Hepatocyte (in vitro differentiated cells): ENCODE measurements around the gene CFAP53. TPM values are rescaled to one million over a fixed set of nuclear protein-coding genes. Genes with fewer than 3 reads are reported as not detected.
"Not testable (repeated sequence)": the region's sequence is repeated elsewhere in the genome, so short reads cannot be mapped to it uniquely, and the experiment has no call there.

Experiments used
- DNase-seq: peaks from one replicate; pipeline ENCODE4 v3.0.0-alpha.2; 2016; ENCODE audit warnings: low spot score
- H2AFZ ChIP-seq: fragments of 200-600 bp; sonication (generic); 2 replicates; pipeline ENCODE4 v1.6.0; 2016; ENCODE audit warnings: antibody characterized with exemption, mild to moderate bottlenecking
- H3K27ac ChIP-seq: fragments of 200-600 bp; sonication (generic); 2 replicates; pipeline ENCODE4 v1.5.1; 2016; ENCODE audit warnings: mild to moderate bottlenecking
- H3K27me3 ChIP-seq: fragments of 200-600 bp; sonication (generic); 2 replicates; pipeline ENCODE4 v1.6.1; 2016
- H3K36me3 ChIP-seq: fragments of 200-600 bp; sonication (generic); replicated peaks from 2 replicates; pipeline ENCODE4 v1.5.1; 2016; ENCODE audit warnings: low read depth; ENCODE audit not compliant: insufficient read depth
- H3K4me1 ChIP-seq: fragments of 200-600 bp; sonication (generic); 2 replicates; pipeline ENCODE4 v1.5.1; 2016; ENCODE audit warnings: mild to moderate bottlenecking, moderate library complexity; ENCODE audit not compliant: insufficient read depth
- H3K4me2 ChIP-seq: fragments of 200-600 bp; sonication (generic); 2 replicates; pipeline ENCODE4 v1.6.0; 2016
- H3K4me3 ChIP-seq: fragments of 200-600 bp; sonication (generic); 2 replicates; pipeline ENCODE4 v1.5.1; 2016; ENCODE audit warnings: mild to moderate bottlenecking
- H3K79me2 ChIP-seq: fragments of 200-600 bp; sonication (generic); 2 replicates; pipeline ENCODE4 v1.6.0; 2017; ENCODE audit warnings: mild to moderate bottlenecking
- H3K9me2 ChIP-seq: fragments of 200-600 bp; sonication (generic); replicated peaks from 2 replicates; pipeline ENCODE4 v1.6.0; 2017; ENCODE audit warnings: mild to moderate bottlenecking; ENCODE audit not compliant: insufficient read depth
- H3K9me3 ChIP-seq: fragments of 200-600 bp; sonication (generic); 2 replicates; pipeline ENCODE4 v1.5.1; 2016; ENCODE audit warnings: low read depth, mild to moderate bottlenecking
- H4K20me1 ChIP-seq: fragments of 200-600 bp; sonication (generic); 2 replicates; pipeline ENCODE4 v1.6.0; 2016; ENCODE audit warnings: mild to moderate bottlenecking; ENCODE audit not compliant: insufficient read depth, poor library complexity, severe bottlenecking
- CTCF ChIP-seq: fragments of 200-600 bp; sonication (generic); IDR thresholded peaks from 2 replicates; pipeline ENCODE4 v1.5.1; 2016; ENCODE audit warnings: antibody characterized with exemption, mild to moderate bottlenecking; ENCODE audit not compliant: poor library complexity
- EZH2 ChIP-seq: fragments of 200-600 bp; sonication (generic); IDR thresholded peaks from 2 replicates; pipeline ENCODE4 v1.6.1; 2016; ENCODE audit warnings: antibody characterized with exemption, mild to moderate bottlenecking, borderline replicate concordance
- EZH2phosphoT487 ChIP-seq: fragments of 200-600 bp; sonication (generic); IDR thresholded peaks from one replicate; pipeline ENCODE4 v1.6.1; 2018; ENCODE audit warnings: antibody characterized with exemption, mild to moderate bottlenecking, low read depth, moderate library complexity; ENCODE audit not compliant: unreplicated experiment, severe bottlenecking
- WGBS: methylation state at CpG from one replicate; pipeline ENCODE4 v1.1.6; 2016; ENCODE audit warnings: low lambda C conversion rate; ENCODE audit errors: missing lambda C conversion rate; 5-methylcytosine and 5-hydroxymethylcytosine counted together
- polyA plus RNA-seq: library from polyadenylated mRNA; unstranded; fragments of >200 nt; fragmentation: Nextera tagmentation; extraction: Ambion mirVana; gene quantifications from 2 replicates; pipeline ENCODE4 v1.2.1, GENCODE V29; 2016
- total RNA-seq: library from RNA; depleted of rRNA; stranded (reverse); fragments of >200 nt; gene quantifications from 2 replicates; pipeline ENCODE4 v1.2.3, GENCODE V29; 2014

The CFAP53 gene
- total and polyA plus RNA-seq, 2 experiments from 2014 or later: 0.50 to 0.86 TPM

- Histone ChIP-seq H3K4me2 (peak overlapping the region; percentile 95), H3K4me3 (no peak overlapping the region), H3K27ac (no peak overlapping the region), H3K9me2 (no peaks in the 10 kb centered on the region), H2AFZ (no peak overlapping the region), H3K4me1 (no peaks in the 10 kb centered on the region), H3K79me2 (no peaks in the 10 kb centered on the region), H4K20me1 (no peaks in the 10 kb centered on the region), H3K9me3 (no peaks in the 10 kb centered on the region), H3K27me3 (no peaks in the 10 kb centered on the region), H3K36me3 (no peaks in the 10 kb centered on the region)
- WGBS: 91% methylated on average over 26 of the region's 49 CpGs
- DNase-seq: no peak
- TF ChIP-seq EZH2phosphoT487 (no peak), CTCF (no peak), EZH2 (no peak)
Measured at GRCh38 chr18:50298443-50299284, 32.4 kb upstream of the CFAP53 start.

- H3K4me2 ChIP-seq: peak overlapping the region; percentile 95
- H3K79me2 ChIP-seq: no peaks in the 10 kb centered on the region
- H2AFZ ChIP-seq: peak overlapping the region; percentile 99
- TF ChIP-seq EZH2phosphoT487: no peak
- H4K20me1 ChIP-seq: no peaks in the 10 kb centered on the region
- no peaks in the 10 kb centered on the region for H3K36me3 ChIP-seq
- peak; percentile 70 for DNase-seq
- no peak overlapping the region for H3K27ac ChIP-seq
- H3K9me3 ChIP-seq: no peaks in the 10 kb centered on the region
- peak overlapping the region; percentile 59 for H3K4me3 ChIP-seq
- no peaks in the 10 kb centered on the region for H3K4me1 ChIP-seq
- no peaks in the 10 kb centered on the region for H3K27me3 ChIP-seq
- 30% methylated on average over 27 of the region's 28 CpGs for WGBS
- H3K9me2 ChIP-seq: no peaks in the 10 kb centered on the region
Measured at GRCh38 chr18:50297621-50298442, 31.5 kb upstream of the CFAP53 start.

GRCh38 chr18:50293039-50293438 lies 26.7 kb upstream of the CFAP53 start:
- TF ChIP-seq CTCF: no peak
- no peak for TF ChIP-seq EZH2phosphoT487
- TF ChIP-seq EZH2: no peak
- Histone ChIP-seq H3K4me1 (no peaks in the 10 kb centered on the region), H2AFZ (no peak overlapping the region), H3K27ac (no peak overlapping the region), H3K4me2 (no peak overlapping the region), H3K79me2 (no peaks in the 10 kb centered on the region), H3K9me3 (no peaks in the 10 kb centered on the region), H3K27me3 (no peaks in the 10 kb centered on the region), H4K20me1 (no peaks in the 10 kb centered on the region), H3K4me3 (no peak overlapping the region), H3K9me2 (no peaks in the 10 kb centered on the region), H3K36me3 (no peaks in the 10 kb centered on the region)
- DNase-seq: no peak
- WGBS: 83% methylated on average over 1 of the region's 1 CpG

- Histone ChIP-seq H3K27ac (no peak overlapping the region), H2AFZ (no peak overlapping the region), H3K4me3 (no peak overlapping the region), H3K36me3 (no peaks in the 10 kb centered on the region), H3K27me3 (no peaks in the 10 kb centered on the region), H3K4me1 (no peaks in the 10 kb centered on the region), H3K4me2 (no peak overlapping the region), H3K9me2 (no peaks in the 10 kb centered on the region), H4K20me1 (no peaks in the 10 kb centered on the region), H3K79me2 (peaks cover 12% of the 10 kb centered on the region), H3K9me3 (no peaks in the 10 kb centered on the region)
- DNase-seq: no peak
- 96% methylated on average over 4 of the region's 4 CpGs for WGBS
- no peak for TF ChIP-seq CTCF
- no peak for TF ChIP-seq EZH2
- TF ChIP-seq EZH2phosphoT487: no peak
Measured at GRCh38 chr18:50289108-50289443, 22.8 kb upstream of the CFAP53 start.

GRCh38 chr18:50288348-50289107 lies 22.2 kb upstream of the CFAP53 start:
- 78% methylated on average over 21 of the region's 21 CpGs for WGBS
- H3K36me3 ChIP-seq, H3K9me3 ChIP-seq, H4K20me1 ChIP-seq, DNase-seq, H3K27me3 ChIP-seq, H3K4me1 ChIP-seq, H3K9me2 ChIP-seq: not testable (repeated sequence)
- Histone ChIP-seq H3K4me3 (peak overlapping the region; percentile 40), H2AFZ (peak overlapping the region; percentile 80), H3K4me2 (peak overlapping the region; percentile 80), H3K27ac (peak overlapping the region; percentile 72), H3K79me2 (peaks cover 12% of the 10 kb centered on the region)
